CD4-positive, CD25-positive, alpha-beta regulatory T cell (primary cell): ENCODE results near the gene GALNT16. TPM values are rescaled to one million over a fixed set of nuclear protein-coding genes. Genes with fewer than 3 reads are reported as not detected.
A peak's percentile ranks its signal among the peaks of the same experiment; 100 is the strongest.

ENCODE experiments used
- ATAC-seq, 2 donors: fragments of 150-1000 bp; cut with Tn5 transposase; one replicate each; pipeline ENCODE4 v1.10.0; 2021; ENCODE audit warnings: low read depth in 2 of 2, moderate number of reproducible peaks in 2 of 2, moderate library complexity in 1 of 2
- DNase-seq, 3 donors: peaks; one replicate each; pipeline versions ENCODE4 v3.0.0 to v3.0.0-alpha.2; 2012 to 2022; ENCODE audit warnings: mixed read lengths in 1 of 3
- H3K27ac ChIP-seq: one replicate; pipeline ENCODE4 v1.7.0; 2013; ENCODE audit warnings: mild to moderate bottlenecking, low read length; ENCODE audit not compliant: insufficient read depth, poor library complexity, severe bottlenecking
- H3K27me3 ChIP-seq: one replicate; pipeline ENCODE4 v1.7.0; 2013; ENCODE audit warnings: low read length; ENCODE audit not compliant: control insufficient read depth, insufficient read depth
- H3K36me3 ChIP-seq: one replicate; pipeline ENCODE4 v1.7.0; 2013; ENCODE audit warnings: mild to moderate bottlenecking, low read length, moderate library complexity; ENCODE audit not compliant: control insufficient read depth, insufficient read depth
- H3K4me1 ChIP-seq: 2 replicates; pipeline ENCODE4 v1.7.0; 2013; ENCODE audit warnings: mild to moderate bottlenecking, low read length; ENCODE audit not compliant: insufficient read depth, control insufficient read depth, poor library complexity, severe bottlenecking
- H3K4me3 ChIP-seq: one replicate; pipeline ENCODE4 v1.7.0; 2013; ENCODE audit warnings: low read depth, mild to moderate bottlenecking, low read length, moderate library complexity
- H3K9me3 ChIP-seq, 2 experiments: 1 replicate in 1 of 2; 2 replicates in 1 of 2; pipeline ENCODE4 v1.7.0; 2013; ENCODE audit warnings: low read length in 2 of 2, mild to moderate bottlenecking in 1 of 2, moderate library complexity in 1 of 2; ENCODE audit not compliant: control insufficient read depth in 2 of 2
- H3K27ac Mint-ChIP-seq, 3 donors: one replicate each; pipeline ENCODE4 v1.8.0; 2020 to 2022; ENCODE audit warnings: mild to moderate bottlenecking in 3 of 3, mixed read lengths in 3 of 3, moderate library complexity in 2 of 3
- H3K27me3 Mint-ChIP-seq: one replicate; pipeline ENCODE4 v1.8.0; 2022; ENCODE audit warnings: mild to moderate bottlenecking, mixed read lengths
- H3K36me3 Mint-ChIP-seq: one replicate; pipeline ENCODE4 v1.8.0; 2020; ENCODE audit warnings: mixed read lengths
- H3K4me1 Mint-ChIP-seq, 4 donors: one replicate each; pipeline ENCODE4 v1.8.0; 2020 to 2022; ENCODE audit warnings: mixed read lengths in 4 of 4, mild to moderate bottlenecking in 1 of 4
- H3K4me3 Mint-ChIP-seq, 4 donors: one replicate each; pipeline ENCODE4 v1.8.0; 2020 to 2022; ENCODE audit warnings: mild to moderate bottlenecking in 4 of 4, mixed read lengths in 4 of 4, moderate library complexity in 3 of 4
- H3K9me3 Mint-ChIP-seq, 7 donors: one replicate each; pipeline ENCODE4 v1.8.0; 2020 to 2022; ENCODE audit warnings: mixed read lengths in 7 of 7, mild to moderate bottlenecking in 3 of 7, moderate library complexity in 2 of 7
- polyA plus RNA-seq, 4 donors: library from polyadenylated mRNA; unstranded; fragments of 300-500 nt; fragmentation: Illumina TruSeq; gene quantifications; one replicate each; pipeline ENCODE4 v1.2.3, GENCODE V29; 2021
- total RNA-seq: library from RNA; stranded (reverse); gene quantifications from one replicate; pipeline ENCODE4 v1.2.3, GENCODE V29; 2022

GALNT16 gene
- total and polyA plus RNA-seq, 5 donors from 2014 or later: 0.05 TPM; not detected in 4

DNA sequence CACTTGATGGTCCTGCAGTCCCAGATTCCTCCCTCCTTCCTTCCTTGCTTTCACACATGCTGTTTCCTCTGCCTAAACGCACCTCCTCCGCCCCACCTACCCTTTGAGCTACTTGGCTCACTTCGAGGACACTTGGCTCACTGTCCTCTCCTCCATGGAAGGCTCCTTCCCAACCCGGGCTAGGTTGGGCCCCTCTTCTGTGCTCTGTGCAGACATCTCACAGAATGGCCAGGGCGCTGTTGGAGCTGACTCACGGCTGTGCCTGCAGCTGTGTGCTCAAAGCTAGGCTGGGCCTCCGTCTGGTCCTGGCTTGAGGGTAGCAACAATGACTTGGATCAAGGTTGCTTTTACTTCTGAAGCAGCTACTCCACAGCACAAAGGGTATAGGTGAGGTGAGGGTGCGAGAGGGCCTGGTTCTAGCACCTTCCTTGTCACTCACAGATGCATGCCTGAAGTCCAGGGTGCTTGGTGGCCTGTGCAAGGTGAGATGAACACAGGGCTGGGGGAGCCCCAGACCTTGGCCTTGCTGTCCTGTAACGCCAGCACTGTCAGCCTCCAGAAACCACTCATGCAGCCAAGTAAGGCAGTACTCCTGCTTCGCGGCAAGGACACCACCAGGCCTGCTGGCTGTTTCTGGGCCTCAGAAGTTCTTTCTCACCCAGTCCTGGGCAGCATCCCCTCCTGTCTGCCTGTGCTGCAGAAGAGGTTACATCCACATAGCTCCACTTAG lies 61.8 kb downstream of the GALNT16 start:
- no peaks in the 10 kb centered on the region for H3K36me3 Mint-ChIP-seq
- peaks cover 0 to 1% (median 0%) of the 10 kb centered on the region in 7 donors for H3K9me3 Mint-ChIP-seq
- no peak for DNase-seq
- no peak overlapping the region for H3K4me3 Mint-ChIP-seq
- Histone ChIP-seq H3K36me3 (no peaks in the 10 kb centered on the region), H3K4me3 (no peak overlapping the region), H3K27ac (no peak overlapping the region), H3K9me3 (no peaks in the 10 kb centered on the region), H3K27me3 (no peaks in the 10 kb centered on the region), H3K4me1 (no peaks in the 10 kb centered on the region)
- H3K4me1 Mint-ChIP-seq: no peaks in the 10 kb centered on the region
- ATAC-seq: no peak
- peak overlapping the region in 1 of 3 donors; percentile 20 for H3K27ac Mint-ChIP-seq
- H3K27me3 Mint-ChIP-seq: no peaks in the 10 kb centered on the region

DNA sequence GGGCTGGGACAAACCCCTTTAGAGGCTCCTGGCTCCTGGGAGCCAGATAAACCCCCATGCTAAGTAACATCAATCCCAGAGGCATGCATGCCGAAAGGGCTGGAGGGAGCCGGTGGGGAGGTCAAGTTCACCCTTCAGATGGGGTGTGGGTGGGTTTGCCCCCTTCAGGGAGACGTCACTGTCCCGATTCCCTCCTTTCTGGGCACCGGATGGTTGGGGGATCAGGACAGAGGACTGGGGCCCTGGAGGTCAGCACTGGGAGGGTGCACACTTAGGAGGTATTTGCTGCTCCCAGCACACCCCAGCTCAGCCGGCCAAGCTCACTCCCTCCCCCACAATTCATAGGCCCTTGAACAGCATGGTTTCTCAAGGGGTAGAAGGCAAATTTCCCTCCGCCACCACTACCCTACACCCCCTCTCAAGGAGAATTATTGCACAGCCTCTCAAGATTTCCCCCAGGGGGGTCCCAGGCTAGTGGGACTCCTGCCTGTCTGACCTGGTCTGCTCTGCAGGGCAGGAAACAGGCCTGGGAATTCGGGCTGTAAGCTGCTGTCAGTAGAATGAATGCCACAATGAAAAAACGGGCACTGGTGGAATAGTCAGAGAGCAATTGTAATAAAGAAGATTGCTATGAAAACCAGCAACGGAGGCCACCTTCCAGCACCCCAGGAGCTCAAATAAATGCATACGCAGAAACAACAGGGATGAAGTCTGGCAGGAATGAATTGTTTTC lies 63.5 kb downstream of the GALNT16 start:
- Histone ChIP-seq H3K4me1 (no peaks in the 10 kb centered on the region), H3K9me3 (no peaks in the 10 kb centered on the region), H3K4me3 (no peak overlapping the region), H3K27ac (no peak overlapping the region), H3K36me3 (no peaks in the 10 kb centered on the region), H3K27me3 (no peaks in the 10 kb centered on the region)
- Mint-ChIP-seq H3K36me3 (no peaks in the 10 kb centered on the region), H3K9me3 (peaks cover 0 to 1% (median 0%) of the 10 kb centered on the region in 7 donors), H3K4me1 (no peaks in the 10 kb centered on the region), H3K27ac (no peak overlapping the region), H3K27me3 (no peaks in the 10 kb centered on the region), H3K4me3 (no peak overlapping the region)
- DNase-seq (no peak), ATAC-seq (no peak)

- H3K27me3 ChIP-seq: no peaks in the 10 kb centered on the region
- H3K4me1 ChIP-seq: no peaks in the 10 kb centered on the region
- H3K9me3 ChIP-seq: no peaks in the 10 kb centered on the region
- no peak overlapping the region for H3K4me3 Mint-ChIP-seq
- H3K27me3 Mint-ChIP-seq: no peaks in the 10 kb centered on the region
- DNase-seq (no peak), ATAC-seq (no peak)
- no peak overlapping the region for H3K4me3 ChIP-seq
- no peaks in the 10 kb centered on the region for H3K4me1 Mint-ChIP-seq
- H3K9me3 Mint-ChIP-seq: peaks cover 0 to 1% (median 0%) of the 10 kb centered on the region in 7 donors
- H3K27ac Mint-ChIP-seq: no peak overlapping the region
- no peaks in the 10 kb centered on the region for H3K36me3 ChIP-seq
- H3K27ac ChIP-seq: no peak overlapping the region
- no peaks in the 10 kb centered on the region for H3K36me3 Mint-ChIP-seq
These were observed 64.0 kb downstream of the GALNT16 start for GRCh38 chr14:69323999-69324282.

DNA sequence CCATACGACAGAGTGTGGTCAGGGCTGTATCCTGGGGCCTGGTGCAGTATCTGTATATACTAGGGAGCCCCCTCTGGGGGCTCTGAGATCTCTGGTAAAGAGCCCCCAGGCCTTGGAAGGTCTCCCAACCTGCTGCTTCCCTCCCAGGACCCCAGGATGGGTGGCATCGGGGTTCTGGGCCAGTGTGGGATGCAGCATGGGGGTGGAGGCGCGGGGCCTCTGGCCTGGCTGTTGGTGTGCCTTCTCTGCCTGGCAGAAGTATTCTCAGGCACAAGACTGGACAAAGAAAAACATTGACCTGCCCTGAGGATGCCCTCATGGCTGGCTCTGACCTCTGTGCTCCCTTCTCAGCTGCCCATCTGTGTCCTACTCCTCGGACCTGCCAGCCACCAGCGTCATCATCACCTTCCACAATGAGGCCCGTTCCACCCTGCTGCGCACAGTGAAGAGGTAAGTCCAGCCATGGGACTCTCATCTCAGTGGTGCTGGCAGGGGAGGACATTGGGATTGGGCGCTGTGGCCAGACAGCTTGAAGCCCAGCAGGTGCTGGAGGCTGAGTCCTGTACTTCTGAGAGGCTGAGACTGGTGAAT lies 64.5 kb downstream of the GALNT16 start:
- Histone ChIP-seq H3K9me3 (no peaks in the 10 kb centered on the region), H3K4me1 (no peaks in the 10 kb centered on the region), H3K36me3 (no peaks in the 10 kb centered on the region), H3K27ac (no peak overlapping the region), H3K27me3 (no peaks in the 10 kb centered on the region), H3K4me3 (no peak overlapping the region)
- Mint-ChIP-seq H3K27ac (no peak overlapping the region), H3K36me3 (no peaks in the 10 kb centered on the region), H3K4me3 (no peak overlapping the region), H3K27me3 (no peaks in the 10 kb centered on the region), H3K9me3 (peaks cover 0 to 1% (median 0%) of the 10 kb centered on the region in 7 donors), H3K4me1 (no peaks in the 10 kb centered on the region)
- DNase-seq: no peak
- no peak for ATAC-seq

DNA sequence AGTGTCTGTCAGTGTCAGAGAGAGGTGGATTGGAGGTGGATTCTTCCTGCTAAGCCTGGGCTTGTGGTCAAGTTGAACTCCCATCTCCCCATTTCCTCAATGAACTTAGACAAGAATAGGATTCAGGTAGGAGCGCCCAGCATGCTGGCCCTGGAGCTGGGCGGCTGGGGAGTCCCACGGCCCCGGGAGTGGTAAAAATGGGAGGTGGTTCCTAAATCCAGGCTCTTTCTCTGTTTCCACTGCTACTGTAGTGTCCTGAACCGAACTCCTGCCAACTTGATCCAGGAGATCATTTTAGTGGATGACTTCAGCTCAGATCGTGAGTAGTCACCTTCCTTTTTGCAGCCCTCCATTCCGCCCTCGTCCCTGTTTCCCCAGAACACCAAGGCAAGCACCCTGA lies 65.1 kb downstream of the GALNT16 start:
- no peak overlapping the region for H3K27ac ChIP-seq
- ATAC-seq: no peak
- DNase-seq: no peak

GRCh38 chr14:69325646-69326265 lies 65.8 kb downstream of the GALNT16 start:
- Mint-ChIP-seq H3K36me3 (no peaks in the 10 kb centered on the region), H3K4me1 (no peaks in the 10 kb centered on the region)
- no peak for DNase-seq

More for the DNA sequence above, 65.1 kb downstream of the GALNT16 start:
- H3K36me3 ChIP-seq: no peaks in the 10 kb centered on the region
- H3K4me3 Mint-ChIP-seq: no peak overlapping the region
- H3K9me3 ChIP-seq: no peaks in the 10 kb centered on the region
- H3K9me3 Mint-ChIP-seq: peaks cover 0 to 1% (median 0%) of the 10 kb centered on the region in 7 donors
- no peaks in the 10 kb centered on the region for H3K27me3 ChIP-seq
- no peak overlapping the region for H3K27ac Mint-ChIP-seq
- no peaks in the 10 kb centered on the region for H3K4me1 Mint-ChIP-seq
- H3K36me3 Mint-ChIP-seq: no peaks in the 10 kb centered on the region
- no peak overlapping the region for H3K4me3 ChIP-seq
- H3K4me1 ChIP-seq: no peaks in the 10 kb centered on the region
- no peaks in the 10 kb centered on the region for H3K27me3 Mint-ChIP-seq

GRCh38 chr14:69326611-69327010 lies 66.7 kb downstream of the GALNT16 start:
- no peaks in the 10 kb centered on the region for H3K27me3 Mint-ChIP-seq
- Histone ChIP-seq H3K4me3 (no peak overlapping the region), H3K27ac (no peak overlapping the region), H3K4me1 (no peaks in the 10 kb centered on the region), H3K9me3 (no peaks in the 10 kb centered on the region), H3K27me3 (no peaks in the 10 kb centered on the region), H3K36me3 (no peaks in the 10 kb centered on the region)
- no peaks in the 10 kb centered on the region for H3K36me3 Mint-ChIP-seq
- DNase-seq: no peak
- no peak overlapping the region for H3K4me3 Mint-ChIP-seq
- peaks cover 0 to 1% (median 0%) of the 10 kb centered on the region in 7 donors for H3K9me3 Mint-ChIP-seq
- no peak for ATAC-seq
- no peaks in the 10 kb centered on the region for H3K4me1 Mint-ChIP-seq
- H3K27ac Mint-ChIP-seq: no peak overlapping the region

More at GRCh38 chr14:69325646-69326265, 65.8 kb downstream of the GALNT16 start:
- H3K4me3 Mint-ChIP-seq: no peak overlapping the region
- no peaks in the 10 kb centered on the region for H3K27me3 Mint-ChIP-seq
- peaks cover 0 to 1% (median 0%) of the 10 kb centered on the region in 7 donors for H3K9me3 Mint-ChIP-seq
- no peak for ATAC-seq
- Histone ChIP-seq H3K27ac (no peak overlapping the region), H3K4me1 (no peaks in the 10 kb centered on the region), H3K27me3 (no peaks in the 10 kb centered on the region), H3K36me3 (no peaks in the 10 kb centered on the region), H3K9me3 (no peaks in the 10 kb centered on the region), H3K4me3 (no peak overlapping the region)
- H3K27ac Mint-ChIP-seq: no peak overlapping the region
